Natural killer cell treated with Interleukin-12 subunit alpha and Interleukin-12 subunit beta and Interleukin-15 and Interleukin-18, amount 100 ng/mL, for 72 hours (primary cell): ENCODE results near the gene ZNF609. TPM values are rescaled to one million over a fixed set of nuclear protein-coding genes. Genes with fewer than 3 reads are reported as not detected.
A peak's percentile ranks its signal among the peaks of the same experiment; 100 is the strongest.
"Not testable (repeated sequence)": the region's sequence is repeated elsewhere in the genome, so short reads cannot be mapped to it uniquely, and the experiment has no call there.

ENCODE experiments used
- ATAC-seq, 2 donors: fragments of 150-1000 bp; cut with Tn5 transposase in 1 of 2; sonication (Bioruptor Pico), chemical (Tn5 transposase) in 1 of 2; 2 replicates each; pipeline ENCODE4 v1.10.0; 2021
- DNase-seq: peaks from one replicate; pipeline ENCODE4 v3.0.0; 2022; ENCODE audit warnings: low spot score
- H3K27ac Mint-ChIP-seq, 2 donors: 1 replicate in 1 of 2; 2 replicates in 1 of 2; pipeline ENCODE4 v1.8.0; 2022; ENCODE audit warnings: mixed read lengths in 2 of 2, mild to moderate bottlenecking in 1 of 2, moderate library complexity in 1 of 2
- H3K27me3 Mint-ChIP-seq, 2 donors: 1 replicate in 1 of 2; 2 replicates in 1 of 2; pipeline ENCODE4 v1.8.0; 2022; ENCODE audit warnings: mixed read lengths in 2 of 2
- H3K36me3 Mint-ChIP-seq: one replicate; pipeline ENCODE4 v1.8.0; 2022; ENCODE audit warnings: mixed read lengths
- H3K4me1 Mint-ChIP-seq, 2 donors: 1 replicate in 1 of 2; 2 replicates in 1 of 2; pipeline ENCODE4 v1.8.0; 2022; ENCODE audit warnings: low read depth in 2 of 2, mixed read lengths in 2 of 2, mild to moderate bottlenecking in 1 of 2
- H3K4me3 Mint-ChIP-seq: one replicate; pipeline ENCODE4 v1.8.0; 2022; ENCODE audit warnings: mixed read lengths
- H3K9me3 Mint-ChIP-seq: 2 replicates; pipeline ENCODE4 v1.8.0; 2022; ENCODE audit warnings: mixed read lengths
- total RNA-seq, 2 donors: library from RNA; stranded (reverse); gene quantifications; one replicate each; pipeline ENCODE4 v1.2.3, GENCODE V29; 2022

The ZNF609 gene
- total RNA-seq, 2 donors from 2014 or later, result 36.9 to 67.6 TPM

DNA sequence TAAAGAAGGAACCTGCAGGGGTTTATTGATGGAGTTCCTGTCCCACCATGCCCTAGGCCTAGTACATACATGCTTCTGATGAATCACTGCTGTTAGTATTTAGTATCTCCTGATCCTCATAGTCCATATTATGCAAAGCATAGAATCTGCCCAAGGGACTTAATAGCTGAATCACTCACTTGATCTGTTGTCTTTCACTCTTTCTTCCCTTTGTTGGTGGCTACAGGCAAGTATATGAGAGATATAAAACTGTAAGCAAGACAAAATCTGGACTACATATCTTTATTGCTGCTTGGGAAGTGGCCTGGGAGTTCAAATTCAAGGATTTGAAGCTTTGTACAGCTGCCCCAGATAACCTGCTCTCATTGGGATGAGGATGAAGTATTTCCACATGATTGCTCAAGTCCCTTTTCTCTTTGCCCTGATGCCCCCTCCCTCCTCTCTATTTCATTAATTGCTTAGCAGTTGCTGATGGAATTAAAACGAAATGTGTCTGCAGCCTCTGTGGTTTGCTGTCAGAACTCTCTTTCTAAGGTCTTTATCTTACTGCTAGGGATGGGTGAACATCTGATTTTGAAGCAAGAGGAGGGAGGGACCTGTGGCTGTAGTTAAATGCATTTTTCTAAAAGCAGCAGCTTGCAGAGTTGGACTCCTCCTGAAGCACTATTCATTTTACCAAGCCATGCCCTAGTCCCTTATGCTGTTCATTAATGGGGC, 114.1 kb downstream of the ZNF609 start:
- Mint-ChIP-seq H3K9me3 (no peaks in the 10 kb centered on the region), H3K4me3 (no peak overlapping the region), H3K27ac (peak overlapping the region in 1 of 2 donors; percentile 72), H3K36me3 (no peaks in the 10 kb centered on the region), H3K4me1 (peaks cover 27 to 28% of the 10 kb centered on the region in 2 donors), H3K27me3 (no peaks in the 10 kb centered on the region)
- DNase-seq, result no peak
- ATAC-seq, result no peak

DNA sequence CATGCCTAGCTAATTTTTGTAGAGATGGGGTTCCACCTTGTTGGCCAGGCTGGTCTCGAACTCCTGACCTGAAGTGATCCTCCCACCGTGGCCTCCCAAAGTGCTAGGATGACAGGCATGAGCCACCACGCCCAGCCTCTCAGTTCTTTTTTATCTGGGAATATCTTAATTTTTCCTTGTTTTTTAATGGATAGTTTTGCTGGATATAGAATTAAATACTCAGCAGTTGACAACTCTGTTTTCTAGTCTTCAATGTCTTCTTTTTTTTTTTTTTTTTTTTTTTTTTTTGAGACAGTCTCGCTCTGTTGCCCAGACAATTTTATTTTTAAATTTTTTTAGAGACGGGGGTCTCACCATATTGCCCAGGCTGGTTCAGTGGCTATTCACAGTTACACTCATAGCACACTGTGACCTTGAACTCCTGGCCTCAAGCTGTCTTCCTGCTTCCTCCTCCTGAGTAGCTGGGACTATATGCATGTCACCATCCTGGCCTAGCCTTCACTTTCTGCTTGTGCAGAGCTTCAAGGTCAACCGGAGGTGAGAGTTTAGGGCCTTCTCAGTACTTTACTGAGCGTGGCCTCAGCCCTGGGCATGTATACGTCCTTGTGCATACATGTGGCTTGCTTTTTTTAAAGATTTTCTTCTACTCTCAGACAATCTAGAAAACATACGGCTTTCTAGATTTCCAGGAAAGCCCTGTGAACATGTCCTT, 120.5 kb downstream of the ZNF609 start:
- ATAC-seq (no peak), DNase-seq (no peak)
- peaks cover 9% of the 10 kb centered on the region for H3K36me3 Mint-ChIP-seq
- no peaks in the 10 kb centered on the region for H3K9me3 Mint-ChIP-seq
- H3K4me3 Mint-ChIP-seq, result no peak overlapping the region
- H3K27me3 Mint-ChIP-seq, result no peaks in the 10 kb centered on the region
- peaks cover 12 to 13% of the 10 kb centered on the region in 2 donors for H3K4me1 Mint-ChIP-seq
- H3K27ac Mint-ChIP-seq, result no peak overlapping the region

DNA sequence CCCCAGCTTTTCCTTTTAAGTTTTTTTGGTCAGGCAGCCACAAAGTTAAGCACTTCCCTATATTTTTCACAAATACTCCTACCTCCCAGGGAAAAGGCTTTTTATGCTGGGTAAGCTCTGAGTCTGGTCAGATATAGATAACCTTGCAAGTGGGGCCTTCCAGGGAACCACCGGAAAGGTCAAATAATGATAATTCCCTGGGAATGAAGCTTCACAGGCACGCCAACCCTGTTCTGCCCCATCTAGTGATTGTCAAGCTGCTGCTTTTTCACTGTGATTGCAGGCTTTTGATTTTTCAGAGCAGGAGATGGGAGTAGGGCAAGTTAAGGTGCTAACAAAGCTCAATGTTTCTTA, 121.0 kb downstream of the ZNF609 start:
- H3K27me3 Mint-ChIP-seq, result no peaks in the 10 kb centered on the region
- H3K4me3 Mint-ChIP-seq, result no peak overlapping the region
- DNase-seq, result no peak
- no peaks in the 10 kb centered on the region for H3K9me3 Mint-ChIP-seq
- no peak for ATAC-seq
- H3K4me1 Mint-ChIP-seq, result peaks cover 14 to 16% of the 10 kb centered on the region in 2 donors
- peaks cover 9% of the 10 kb centered on the region for H3K36me3 Mint-ChIP-seq
- no peak overlapping the region for H3K27ac Mint-ChIP-seq

DNA sequence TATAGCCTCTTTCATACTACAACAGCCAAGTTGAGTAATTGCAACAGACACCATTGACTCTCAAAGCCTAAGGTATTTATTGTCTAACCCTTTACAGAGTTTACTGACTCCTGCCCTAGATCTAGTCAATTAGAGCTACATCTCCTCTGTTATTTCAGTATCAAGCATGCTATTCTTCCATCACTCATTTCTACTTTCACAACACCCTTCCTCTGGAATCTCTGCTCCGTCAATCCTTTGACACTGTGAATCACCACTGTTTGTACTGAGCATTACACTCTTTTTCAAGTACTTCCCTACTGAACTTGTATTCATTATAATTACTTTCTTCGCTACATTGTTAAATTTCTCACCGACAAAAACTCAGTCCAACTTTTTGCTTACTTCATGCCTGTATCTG, 121.8 kb downstream of the ZNF609 start:
- H3K27me3 Mint-ChIP-seq, result no peaks in the 10 kb centered on the region
- no peak for ATAC-seq
- peaks cover 22 to 24% of the 10 kb centered on the region in 2 donors for H3K4me1 Mint-ChIP-seq
- no peak overlapping the region for H3K27ac Mint-ChIP-seq
- no peaks in the 10 kb centered on the region for H3K9me3 Mint-ChIP-seq
- H3K4me3 Mint-ChIP-seq, result no peak overlapping the region
- DNase-seq, result no peak
- peaks cover 9% of the 10 kb centered on the region for H3K36me3 Mint-ChIP-seq

DNA sequence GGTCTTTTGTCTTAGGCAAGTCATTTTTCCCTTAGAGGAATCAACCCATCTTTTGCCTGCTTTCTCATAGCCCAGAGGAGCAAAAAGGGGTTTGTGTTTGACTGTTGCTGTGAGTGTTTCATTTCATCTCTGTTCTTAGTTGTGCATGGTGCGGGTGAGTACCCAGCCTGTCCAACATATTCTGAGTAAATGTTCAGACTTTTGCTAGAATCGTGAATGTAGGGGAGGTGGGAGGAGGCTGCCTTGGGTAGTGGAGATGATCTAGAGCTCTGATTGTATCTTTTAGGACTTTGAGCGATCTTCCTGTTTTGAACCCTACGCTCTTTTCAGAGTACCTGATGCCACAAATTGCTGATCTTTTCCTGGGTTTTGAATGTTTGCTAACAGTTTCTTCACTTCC, 123.1 kb downstream of the ZNF609 start:
- DNase-seq (no peak), ATAC-seq (no peak)
- no peaks in the 10 kb centered on the region for H3K9me3 Mint-ChIP-seq
- H3K27ac Mint-ChIP-seq, result peak overlapping the region in 1 of 2 donors; percentile 45
- peaks cover 27 to 29% of the 10 kb centered on the region in 2 donors for H3K4me1 Mint-ChIP-seq
- H3K36me3 Mint-ChIP-seq, result peaks cover 9% of the 10 kb centered on the region
- H3K4me3 Mint-ChIP-seq, result no peak overlapping the region
- H3K27me3 Mint-ChIP-seq, result no peaks in the 10 kb centered on the region

DNA sequence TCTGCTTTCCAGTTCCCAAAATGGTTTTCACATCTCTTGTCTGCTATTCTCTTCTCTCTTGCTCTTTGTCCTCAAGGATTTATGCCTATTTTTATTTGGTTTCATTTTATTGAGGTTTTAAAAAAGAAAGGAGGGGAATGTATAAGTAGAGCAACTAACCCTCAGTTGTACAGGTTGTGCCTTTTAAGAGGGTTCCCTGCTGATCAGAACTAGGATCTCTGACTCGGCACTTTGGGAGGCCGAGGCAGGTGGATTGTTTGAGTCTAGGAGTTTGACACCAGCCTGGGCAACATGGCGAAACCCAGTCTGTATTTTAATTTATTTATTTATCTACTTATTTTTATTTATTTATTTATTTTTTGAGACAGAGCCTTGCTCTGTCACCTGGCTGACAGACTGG, 123.6 kb downstream of the ZNF609 start:
- ATAC-seq, result no peak
- peaks cover 27 to 29% of the 10 kb centered on the region in 2 donors for H3K4me1 Mint-ChIP-seq
- no peaks in the 10 kb centered on the region for H3K27me3 Mint-ChIP-seq
- peaks cover 9% of the 10 kb centered on the region for H3K36me3 Mint-ChIP-seq
- H3K9me3 Mint-ChIP-seq, result no peaks in the 10 kb centered on the region
- H3K27ac Mint-ChIP-seq, result peak overlapping the region in 1 of 2 donors; percentile 45
- DNase-seq, result no peak
- no peak overlapping the region for H3K4me3 Mint-ChIP-seq

DNA sequence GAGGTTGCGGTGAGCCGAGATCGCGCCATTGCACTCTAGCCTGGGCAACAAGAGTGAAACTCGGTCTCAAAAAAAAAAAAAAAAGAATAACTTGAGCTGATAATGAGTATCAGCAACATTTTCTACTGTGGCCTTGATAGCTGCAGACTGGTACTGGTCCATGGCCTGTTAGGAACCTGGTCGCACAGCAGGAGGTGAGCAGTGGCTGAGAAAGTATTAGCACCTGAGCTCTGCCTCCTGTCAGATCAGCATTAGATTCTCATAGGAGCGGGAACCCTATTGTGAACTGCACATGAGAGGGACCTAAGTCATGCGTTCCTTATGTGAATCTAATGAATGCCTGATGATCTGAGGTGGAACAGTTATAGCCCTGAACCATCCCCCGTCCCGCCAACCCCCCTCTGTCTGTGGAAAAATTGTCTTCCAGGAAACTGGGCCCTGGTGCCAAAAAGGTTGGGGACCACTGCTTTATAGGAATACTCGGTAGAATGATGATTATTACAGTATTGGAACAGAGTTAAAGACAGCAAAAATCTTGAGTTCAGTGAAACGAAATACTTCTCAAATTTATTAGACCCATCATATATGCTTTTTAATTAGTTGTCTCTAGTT, 126.0 kb downstream of the ZNF609 start:
- H3K9me3 Mint-ChIP-seq, result no peaks in the 10 kb centered on the region
- DNase-seq, result no peak
- peaks cover 5% of the 10 kb centered on the region for H3K36me3 Mint-ChIP-seq
- peaks cover 27 to 35% of the 10 kb centered on the region in 2 donors for H3K4me1 Mint-ChIP-seq
- no peak overlapping the region for H3K27ac Mint-ChIP-seq
- no peaks in the 10 kb centered on the region for H3K27me3 Mint-ChIP-seq
- ATAC-seq, result no peak
- H3K4me3 Mint-ChIP-seq, result no peak overlapping the region

DNA sequence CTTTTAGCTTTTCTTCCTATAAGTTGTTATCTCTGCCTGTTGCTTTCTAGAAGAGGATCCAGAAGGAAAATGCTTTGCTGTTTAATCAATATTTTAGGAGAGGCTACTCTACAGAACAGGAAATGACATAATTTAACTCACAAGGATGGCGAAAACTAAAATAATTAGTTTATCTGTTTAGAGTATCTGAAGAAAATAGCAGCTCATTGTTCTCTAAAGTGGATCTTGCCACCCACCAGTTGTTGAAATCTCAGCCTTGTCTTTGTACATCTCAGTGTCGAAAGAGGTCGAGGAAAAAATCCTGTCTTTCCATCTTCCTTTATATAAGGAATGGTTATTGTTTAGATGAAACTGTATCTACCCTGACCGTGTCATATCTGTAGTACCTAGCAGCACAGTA, 126.6 kb downstream of the ZNF609 start:
- Mint-ChIP-seq H3K27ac (peak overlapping the region in 1 of 2 donors; percentile 19), H3K36me3 (peaks cover 3% of the 10 kb centered on the region), H3K4me1 (peaks cover 26 to 34% of the 10 kb centered on the region in 2 donors), H3K27me3 (no peaks in the 10 kb centered on the region), H3K9me3 (no peaks in the 10 kb centered on the region), H3K4me3 (no peak overlapping the region)
- ATAC-seq (no peak), DNase-seq (no peak)

DNA sequence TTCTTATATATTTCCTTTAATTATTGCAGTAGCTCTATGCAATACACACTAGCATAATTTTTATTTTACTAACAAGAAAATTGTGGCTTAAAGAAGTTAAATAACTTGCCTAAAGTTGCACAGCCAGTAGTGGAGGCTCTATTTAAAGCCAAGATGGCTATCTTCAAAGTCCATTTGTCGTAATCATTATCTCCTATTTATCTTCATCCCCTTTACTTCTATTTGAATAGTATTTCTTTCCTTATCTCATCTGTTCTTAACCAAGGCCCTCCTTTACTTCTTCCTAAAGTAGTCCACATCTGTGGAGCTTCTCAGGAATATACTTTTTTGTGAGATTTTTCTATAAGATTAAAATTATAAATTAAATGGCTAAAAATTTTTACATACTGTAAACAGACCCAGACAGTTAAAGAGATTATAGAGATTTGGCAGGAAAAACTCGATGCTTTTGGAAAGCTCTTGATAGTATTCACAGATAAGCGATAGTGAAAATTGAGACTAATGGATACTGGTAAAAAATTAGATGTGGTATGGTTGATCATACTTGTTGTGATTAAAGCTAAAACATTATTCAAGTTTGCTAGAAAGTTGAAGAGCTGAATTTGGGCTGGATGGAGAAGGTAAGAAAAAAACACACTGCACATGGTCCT, 129.2 kb downstream of the ZNF609 start:
- peaks cover 15 to 27% of the 10 kb centered on the region in 2 donors for H3K4me1 Mint-ChIP-seq
- H3K4me3 Mint-ChIP-seq, result no peak overlapping the region
- ATAC-seq (no peak), DNase-seq (no peak)
- no peaks in the 10 kb centered on the region for H3K36me3 Mint-ChIP-seq
- H3K9me3 Mint-ChIP-seq, result no peaks in the 10 kb centered on the region
- no peak overlapping the region for H3K27ac Mint-ChIP-seq
- H3K27me3 Mint-ChIP-seq, result no peaks in the 10 kb centered on the region

DNA sequence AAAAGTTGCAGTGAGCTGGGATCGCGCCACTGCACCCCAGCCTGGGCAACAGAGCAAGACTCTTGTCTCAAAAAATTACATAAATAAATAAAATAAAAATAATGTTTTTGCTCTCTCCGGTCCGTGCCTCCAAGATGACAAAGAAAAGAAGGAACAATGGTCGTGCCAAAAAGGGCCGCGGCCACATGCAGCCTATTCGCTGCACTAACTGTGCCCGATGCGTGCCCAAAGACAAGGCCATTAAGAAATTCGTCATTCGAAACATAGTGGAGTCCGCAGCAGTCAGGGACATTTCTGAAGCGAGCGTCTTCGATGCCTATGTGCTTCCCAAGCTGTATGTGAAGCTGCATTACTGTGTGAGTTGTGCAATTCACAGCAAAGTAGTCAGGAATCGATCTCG, 132.5 kb downstream of the ZNF609 start:
- peaks cover 17 to 27% of the 10 kb centered on the region in 2 donors for H3K4me1 Mint-ChIP-seq
- not testable (repeated sequence) for H3K9me3 Mint-ChIP-seq, H3K4me3 Mint-ChIP-seq, H3K27me3 Mint-ChIP-seq, H3K36me3 Mint-ChIP-seq, DNase-seq, ATAC-seq, H3K27ac Mint-ChIP-seq

DNA sequence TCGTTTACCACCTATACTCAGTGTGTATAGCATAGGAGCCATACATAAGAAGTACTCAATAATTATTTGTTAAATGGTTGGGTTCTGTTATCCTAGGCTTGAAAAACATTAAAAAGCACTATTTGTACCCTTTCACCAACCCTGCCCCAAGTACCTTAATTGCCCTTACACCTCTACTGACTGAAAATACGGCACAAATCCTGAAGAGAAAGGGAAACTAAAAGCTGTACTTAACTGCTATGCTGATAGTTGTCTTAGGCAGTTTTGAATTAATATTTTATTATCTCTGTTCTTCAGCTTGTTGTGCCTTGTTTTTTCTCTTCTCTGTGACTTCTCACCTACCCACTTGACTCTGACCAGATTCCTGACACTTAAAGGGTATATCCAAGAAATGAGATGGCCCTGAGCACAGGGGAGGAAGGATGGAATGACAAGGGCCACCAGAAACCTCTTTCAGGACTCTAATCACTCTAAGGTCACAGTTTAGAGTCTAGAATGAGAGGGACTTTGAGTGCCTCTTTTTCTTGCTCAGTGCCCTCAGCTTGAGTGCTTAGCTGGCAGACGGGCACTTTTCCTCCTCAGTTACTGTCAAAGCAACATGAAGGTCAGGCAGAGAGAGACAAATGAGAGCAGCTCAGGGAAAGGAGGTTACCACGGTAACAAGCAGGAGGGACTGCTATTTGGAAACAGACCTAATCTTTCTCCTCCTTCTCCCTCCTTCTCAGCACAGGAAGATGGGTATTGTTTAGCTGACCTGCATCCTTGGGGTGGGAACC, 136.5 kb downstream of the ZNF609 start:
- H3K4me1 Mint-ChIP-seq, result peaks cover 33 to 37% of the 10 kb centered on the region in 2 donors

DNA sequence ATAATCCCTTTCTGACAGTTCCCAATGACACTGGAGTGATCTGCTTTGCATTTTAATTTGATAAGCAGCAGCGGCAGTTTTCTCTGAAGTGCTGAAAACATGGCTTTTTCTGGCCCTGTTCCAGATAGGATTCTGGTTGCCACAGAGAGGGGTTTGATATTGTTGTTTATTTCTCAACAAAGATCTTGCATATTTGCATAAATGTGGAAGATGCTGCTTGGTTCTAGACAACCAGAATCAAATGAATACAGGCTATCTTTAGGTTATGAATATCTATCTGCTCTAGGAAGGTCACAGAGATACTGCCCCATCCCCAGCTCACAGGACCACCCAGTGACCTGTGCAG, 137.1 kb downstream of the ZNF609 start:
- Mint-ChIP-seq H3K4me3 (peak overlapping the region; percentile 86), H3K4me1 (peaks cover 39 to 43% of the 10 kb centered on the region in 2 donors), H3K9me3 (no peaks in the 10 kb centered on the region), H3K27me3 (no peaks in the 10 kb centered on the region), H3K36me3 (no peaks in the 10 kb centered on the region), H3K27ac (peak overlapping the region; percentile 84 to 91)
- DNase-seq (no peak), ATAC-seq (no peak)

More for the DNA sequence above, 136.5 kb downstream of the ZNF609 start:
- no peaks in the 10 kb centered on the region for H3K9me3 Mint-ChIP-seq
- ATAC-seq, result peak; percentile 70 to 78
- peak overlapping the region; percentile 86 for H3K4me3 Mint-ChIP-seq
- peak overlapping the region; percentile 84 to 91 for H3K27ac Mint-ChIP-seq
- no peak for DNase-seq
- H3K27me3 Mint-ChIP-seq, result no peaks in the 10 kb centered on the region
- no peaks in the 10 kb centered on the region for H3K36me3 Mint-ChIP-seq

DNA sequence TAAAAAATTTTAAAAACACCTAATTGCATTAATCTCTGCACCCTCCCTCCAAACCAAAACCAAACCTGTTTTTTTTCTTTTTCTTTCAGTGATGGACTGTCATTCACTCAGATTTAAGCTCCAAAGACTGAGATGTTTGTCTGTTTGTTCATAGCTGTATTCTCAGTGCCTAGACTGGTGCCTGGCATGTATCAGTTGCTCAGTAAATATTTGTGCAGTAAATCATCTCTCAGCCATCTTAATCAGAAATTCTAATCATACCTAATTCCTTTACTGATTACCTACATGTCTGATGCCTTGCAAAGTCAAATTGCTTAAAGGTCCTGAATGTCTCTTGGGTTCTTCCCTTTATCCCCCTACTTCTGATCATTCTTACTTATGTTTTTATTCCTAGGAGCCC, 138.8 kb downstream of the ZNF609 start:
- H3K27ac Mint-ChIP-seq, result peak overlapping the region in 1 of 2 donors; percentile 9
- ATAC-seq, result no peak

More for the DNA sequence above, 138.8 kb downstream of the ZNF609 start:
- H3K4me1 Mint-ChIP-seq, result peaks cover 46% of the 10 kb centered on the region in 2 donors
- H3K36me3 Mint-ChIP-seq, result no peaks in the 10 kb centered on the region
- no peaks in the 10 kb centered on the region for H3K9me3 Mint-ChIP-seq
- no peaks in the 10 kb centered on the region for H3K27me3 Mint-ChIP-seq
- no peak overlapping the region for H3K4me3 Mint-ChIP-seq
- no peak for DNase-seq
